ENCODE data around the gene SOWAHA. TPM values are rescaled to one million over a fixed set of nuclear protein-coding genes. Genes with fewer than 3 reads are reported as not detected.

SOWAHA gene
- total RNA-seq, 2 experiments from 2014 or later = not detected

Other genes with a start within 250 kb of the SOWAHA start
- gene IL13, start 155.1 kb upstream of the SOWAHA start, total RNA-seq = under 1 TPM; 0.30 to 0.37 TPM
- 1 to 10 TPM in 1 of 2 experiments, not detected in 1; 1.8 TPM for gene IL4, start 139.3 kb upstream of the SOWAHA start, total RNA-seq
- gene KIF3A, start 75.8 kb upstream of the SOWAHA start, total RNA-seq = 10 to 100 TPM; 16.8 to 19.3 TPM
- 10 to 100 TPM in 1 of 2 experiments, 1 to 10 TPM in 1; 8.9 to 12.4 TPM for gene CCNI2, start 65.9 kb upstream of the SOWAHA start, total RNA-seq
- 10 to 100 TPM; 39.2 to 40.4 TPM for gene SEPTIN8, start 36.1 kb upstream of the SOWAHA start, total RNA-seq
- gene SHROOM1, start 17.3 kb downstream of the SOWAHA start, total RNA-seq = 1 to 10 TPM; 4.0 to 6.3 TPM
- gene GDF9, start 53.2 kb downstream of the SOWAHA start, total RNA-seq = under 1 TPM; 0.77 to 0.80 TPM
- 100 to 1,000 TPM; 278 to 286 TPM for gene UQCRQ, start 53.3 kb downstream of the SOWAHA start, total RNA-seq
- gene LEAP2, start 60.4 kb downstream of the SOWAHA start, total RNA-seq = 1 to 10 TPM; 4.4 to 4.5 TPM
- 10 to 100 TPM; 40.3 to 42.1 TPM for gene AFF4, start 150.3 kb downstream of the SOWAHA start, total RNA-seq
- gene ZCCHC10, start 213.2 kb downstream of the SOWAHA start, total RNA-seq = 10 to 100 TPM; 22.8 to 24.5 TPM
- gene HSPA4, start 238.7 kb downstream of the SOWAHA start, total RNA-seq = 10 to 100 TPM; 78.9 to 83.2 TPM

Data from activated naive CD8-positive, alpha-beta T cell treated with anti-CD3 and anti-CD28 coated beads, Interleukin-2, amount 10 ng/mL, durations not matched to agents 7 days and 5 days (primary cell).